Neural cell (in vitro differentiated cells): Measurements from ENCODE around the gene BIN2. TPM values are rescaled to one million over a fixed set of nuclear protein-coding genes. Genes with fewer than 3 reads are reported as not detected.

Experiments
- H2AFZ ChIP-seq: fragments of 200-600, 300-800 bp; sonication (generic), shearing (Covaris generic); 2 replicates; pipeline ENCODE4 v1.6.0; 2014; ENCODE audit warnings: low read depth, mild to moderate bottlenecking, antibody characterized with exemption, low read length, moderate library complexity
- H3F3A ChIP-seq: fragments of 200-600 bp; shearing (Covaris generic); 2 replicates; pipeline ENCODE4 v1.6.1; 2016; ENCODE audit warnings: mild to moderate bottlenecking, moderate library complexity, mixed read lengths, antibody characterized with exemption, low read length; ENCODE audit not compliant: insufficient read depth, poor library complexity, severe bottlenecking
- H3K27ac ChIP-seq: fragments of 200-600, 300-800 bp; sonication (generic), shearing (Covaris generic); 2 replicates; pipeline ENCODE4 v1.5.1; 2014; ENCODE audit warnings: mild to moderate bottlenecking, low read length, moderate library complexity
- H3K27me3 ChIP-seq: fragments of 300-800, 200-600 bp; sonication (generic), shearing (Covaris generic); 2 replicates; pipeline ENCODE4 v1.6.0; 2014; ENCODE audit warnings: mild to moderate bottlenecking, low read depth, low read length, moderate library complexity; ENCODE audit not compliant: insufficient read depth
- H3K36me3 ChIP-seq: fragments of 300-800, 200-600 bp; sonication (generic), shearing (Covaris generic); 2 replicates; pipeline ENCODE4 v1.5.1; 2014; ENCODE audit warnings: mild to moderate bottlenecking, antibody characterized with exemption, low read length, moderate library complexity; ENCODE audit not compliant: insufficient read depth
- H3K4me2 ChIP-seq: fragments of 300-800, 200-600 bp; sonication (generic), shearing (Covaris generic); 2 replicates; pipeline ENCODE4 v1.6.0; 2014; ENCODE audit warnings: mild to moderate bottlenecking, low read length
- H3K4me3 ChIP-seq: fragments of 300-800, 200-600 bp; sonication (generic), shearing (Covaris generic); 2 replicates; pipeline ENCODE4 v1.5.1; 2014; ENCODE audit warnings: mild to moderate bottlenecking, low read length, moderate library complexity
- H3K79me2 ChIP-seq: fragments of 200-600 bp; shearing (Covaris generic); replicated peaks from 2 replicates; pipeline ENCODE4 v1.6.0; 2014; ENCODE audit warnings: mild to moderate bottlenecking, low read length, moderate library complexity; ENCODE audit not compliant: insufficient read depth
- H3K9ac ChIP-seq: fragments of 300-800, 200-600 bp; sonication (generic), shearing (Covaris generic); 2 replicates; pipeline ENCODE4 v1.6.1; 2016; ENCODE audit warnings: mild to moderate bottlenecking, low read length, mixed read lengths
- H3K9me2 ChIP-seq: fragments of 200-600 bp; shearing (Covaris generic); 2 replicates; pipeline ENCODE4 v1.6.1; 2016; ENCODE audit warnings: mild to moderate bottlenecking, low read length, mixed read lengths; ENCODE audit not compliant: insufficient read depth
- H3K9me3 ChIP-seq: fragments of 200-600, 300-800 bp; sonication (generic), shearing (Covaris generic); 2 replicates; pipeline ENCODE4 v1.6.1; 2016; ENCODE audit warnings: mild to moderate bottlenecking, mixed run types, low read length, moderate library complexity, mixed read lengths
- H4K20me1 ChIP-seq: fragments of 200-600 bp; shearing (Covaris generic); 2 replicates; pipeline ENCODE4 v1.6.1; 2016; ENCODE audit warnings: mild to moderate bottlenecking, mixed run types; ENCODE audit not compliant: insufficient read depth
- EP300 ChIP-seq: fragments of 450-650 bp; conservative IDR thresholded peaks from 2 replicates; pipeline ENCODE4 v1.6.1; 2014; ENCODE audit warnings: antibody characterized with exemption, mild to moderate bottlenecking, moderate library complexity; ENCODE audit not compliant: poor library complexity, severe bottlenecking
- EZH2 ChIP-seq: fragments of 200-600, 300-800 bp; shearing (Covaris generic), sonication (generic); IDR thresholded peaks from 2 replicates; pipeline ENCODE4 v1.6.1; 2014; ENCODE audit warnings: antibody characterized with exemption, low read length, borderline replicate concordance, mild to moderate bottlenecking; ENCODE audit not compliant: insufficient read depth, poor library complexity, severe bottlenecking
- MXI1 ChIP-seq: fragments of 450-650 bp; conservative IDR thresholded peaks from 2 replicates; pipeline ENCODE4 v1.6.1; 2014; ENCODE audit warnings: antibody characterized with exemption, mild to moderate bottlenecking; ENCODE audit not compliant: poor library complexity, severe bottlenecking
- POLR2AphosphoS5 ChIP-seq: IDR thresholded peaks from 2 replicates; pipeline ENCODE4 v1.6.1; 2012
- RAD21 ChIP-seq: fragments of 450-650 bp; conservative IDR thresholded peaks from 2 replicates; pipeline ENCODE4 v1.6.1; 2014; ENCODE audit warnings: antibody characterized with exemption, mild to moderate bottlenecking, moderate library complexity
- SMC3 ChIP-seq: fragments of 450-650 bp; conservative IDR thresholded peaks from 2 replicates; pipeline ENCODE4 v1.6.1; 2014; ENCODE audit warnings: antibody characterized with exemption, mild to moderate bottlenecking, moderate library complexity; ENCODE audit not compliant: poor library complexity
- TAF1 ChIP-seq: IDR thresholded peaks from 2 replicates; pipeline ENCODE4 v1.6.1; 2012; ENCODE audit warnings: low read depth
- polyA plus RNA-seq: library from polyadenylated mRNA; depleted of rRNA; stranded (reverse); fragments of >200 nt; gene quantifications from 2 replicates; pipeline ENCODE4 v1.2.3, GENCODE V29; 2014
- TF ChIP-seq, protein P1 (sequence below): IDR thresholded peaks from 2 replicates; pipeline ENCODE4 v1.6.1; 2012; ENCODE audit warnings: borderline replicate concordance
- TF ChIP-seq, protein P2 (sequence below): fragments of 450-650 bp; IDR thresholded peaks from 2 replicates; pipeline ENCODE4 v1.5.1; 2014; ENCODE audit warnings: antibody characterized with exemption, mild to moderate bottlenecking, moderate library complexity; ENCODE audit not compliant: poor library complexity, severe bottlenecking

The BIN2 gene
- polyA plus RNA-seq, 1 donor from 2014 or later = not detected

DNA sequence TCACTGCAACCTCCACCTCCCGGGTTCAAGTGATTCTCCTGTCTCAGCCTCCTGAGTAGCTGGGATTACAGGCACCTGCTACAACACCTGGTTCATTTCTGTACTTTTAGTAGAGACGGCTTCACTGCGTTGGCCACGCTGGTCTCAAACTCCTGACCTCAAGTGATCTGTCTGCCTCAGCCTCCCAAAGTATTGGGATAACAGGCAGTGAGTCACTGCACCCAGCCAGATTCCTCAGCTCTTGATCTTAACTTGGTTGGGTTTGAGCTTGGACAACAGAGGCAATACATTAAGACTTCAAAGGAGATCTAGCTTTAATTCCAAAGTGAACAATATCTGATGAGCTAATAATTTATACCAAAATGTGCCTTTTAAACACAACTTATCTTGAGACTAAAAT lies 79.7 kb downstream of the BIN2 start:
- Histone ChIP-seq H3K79me2 (peaks cover 11% of the 10 kb centered on the region), H2AFZ (no peak overlapping the region), H3K27me3 (no peaks in the 10 kb centered on the region), H3K9me3 (no peaks in the 10 kb centered on the region), H3K27ac (no peak overlapping the region), H3K9me2 (no peaks in the 10 kb centered on the region), H3K9ac (no peak overlapping the region), H3F3A (no peaks in the 10 kb centered on the region), H3K4me2 (no peak overlapping the region), H3K36me3 (peaks cover 6% of the 10 kb centered on the region), H4K20me1 (no peaks in the 10 kb centered on the region), H3K4me3 (no peak overlapping the region)
- TF ChIP-seq, protein P1, sequence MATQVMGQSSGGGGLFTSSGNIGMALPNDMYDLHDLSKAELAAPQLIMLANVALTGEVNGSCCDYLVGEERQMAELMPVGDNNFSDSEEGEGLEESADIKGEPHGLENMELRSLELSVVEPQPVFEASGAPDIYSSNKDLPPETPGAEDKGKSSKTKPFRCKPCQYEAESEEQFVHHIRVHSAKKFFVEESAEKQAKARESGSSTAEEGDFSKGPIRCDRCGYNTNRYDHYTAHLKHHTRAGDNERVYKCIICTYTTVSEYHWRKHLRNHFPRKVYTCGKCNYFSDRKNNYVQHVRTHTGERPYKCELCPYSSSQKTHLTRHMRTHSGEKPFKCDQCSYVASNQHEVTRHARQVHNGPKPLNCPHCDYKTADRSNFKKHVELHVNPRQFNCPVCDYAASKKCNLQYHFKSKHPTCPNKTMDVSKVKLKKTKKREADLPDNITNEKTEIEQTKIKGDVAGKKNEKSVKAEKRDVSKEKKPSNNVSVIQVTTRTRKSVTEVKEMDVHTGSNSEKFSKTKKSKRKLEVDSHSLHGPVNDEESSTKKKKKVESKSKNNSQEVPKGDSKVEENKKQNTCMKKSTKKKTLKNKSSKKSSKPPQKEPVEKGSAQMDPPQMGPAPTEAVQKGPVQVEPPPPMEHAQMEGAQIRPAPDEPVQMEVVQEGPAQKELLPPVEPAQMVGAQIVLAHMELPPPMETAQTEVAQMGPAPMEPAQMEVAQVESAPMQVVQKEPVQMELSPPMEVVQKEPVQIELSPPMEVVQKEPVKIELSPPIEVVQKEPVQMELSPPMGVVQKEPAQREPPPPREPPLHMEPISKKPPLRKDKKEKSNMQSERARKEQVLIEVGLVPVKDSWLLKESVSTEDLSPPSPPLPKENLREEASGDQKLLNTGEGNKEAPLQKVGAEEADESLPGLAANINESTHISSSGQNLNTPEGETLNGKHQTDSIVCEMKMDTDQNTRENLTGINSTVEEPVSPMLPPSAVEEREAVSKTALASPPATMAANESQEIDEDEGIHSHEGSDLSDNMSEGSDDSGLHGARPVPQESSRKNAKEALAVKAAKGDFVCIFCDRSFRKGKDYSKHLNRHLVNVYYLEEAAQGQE = no peak
- TF ChIP-seq SMC3 (no peak), EP300 (no peak), RAD21 (no peak), POLR2AphosphoS5 (no peak), EZH2 (no peak), TAF1 (no peak), MXI1 (no peak)
- TF ChIP-seq, protein P2, sequence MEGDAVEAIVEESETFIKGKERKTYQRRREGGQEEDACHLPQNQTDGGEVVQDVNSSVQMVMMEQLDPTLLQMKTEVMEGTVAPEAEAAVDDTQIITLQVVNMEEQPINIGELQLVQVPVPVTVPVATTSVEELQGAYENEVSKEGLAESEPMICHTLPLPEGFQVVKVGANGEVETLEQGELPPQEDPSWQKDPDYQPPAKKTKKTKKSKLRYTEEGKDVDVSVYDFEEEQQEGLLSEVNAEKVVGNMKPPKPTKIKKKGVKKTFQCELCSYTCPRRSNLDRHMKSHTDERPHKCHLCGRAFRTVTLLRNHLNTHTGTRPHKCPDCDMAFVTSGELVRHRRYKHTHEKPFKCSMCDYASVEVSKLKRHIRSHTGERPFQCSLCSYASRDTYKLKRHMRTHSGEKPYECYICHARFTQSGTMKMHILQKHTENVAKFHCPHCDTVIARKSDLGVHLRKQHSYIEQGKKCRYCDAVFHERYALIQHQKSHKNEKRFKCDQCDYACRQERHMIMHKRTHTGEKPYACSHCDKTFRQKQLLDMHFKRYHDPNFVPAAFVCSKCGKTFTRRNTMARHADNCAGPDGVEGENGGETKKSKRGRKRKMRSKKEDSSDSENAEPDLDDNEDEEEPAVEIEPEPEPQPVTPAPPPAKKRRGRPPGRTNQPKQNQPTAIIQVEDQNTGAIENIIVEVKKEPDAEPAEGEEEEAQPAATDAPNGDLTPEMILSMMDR = no peak

DNA sequence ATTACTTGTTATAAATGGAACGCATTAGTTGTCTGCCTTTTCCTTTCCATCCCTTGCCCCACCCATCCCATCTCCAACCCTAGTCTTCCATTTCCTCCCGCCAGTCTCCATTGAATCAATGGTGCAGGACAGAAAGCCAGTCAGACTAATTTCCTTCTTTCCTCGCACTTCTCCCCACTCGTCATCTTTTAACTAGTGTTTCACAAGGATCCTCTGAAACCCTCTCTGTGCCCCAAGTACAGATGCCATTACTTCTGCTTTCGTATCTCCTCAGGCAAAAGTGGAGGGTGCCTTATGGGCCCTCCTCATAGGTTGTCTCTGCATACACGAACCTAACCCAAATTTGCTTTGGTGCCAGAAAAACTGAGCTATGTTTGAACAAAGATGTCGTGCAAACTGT lies 81.1 kb downstream of the BIN2 start:
- H3K9ac ChIP-seq = no peak overlapping the region
- no peak overlapping the region for H3K4me3 ChIP-seq
- H3K79me2 ChIP-seq = peaks cover 11% of the 10 kb centered on the region
- H3K36me3 ChIP-seq = peaks cover 6% of the 10 kb centered on the region
- TF ChIP-seq, protein P2 = no peak
- TF ChIP-seq TAF1 (no peak), RAD21 (no peak), EP300 (no peak), MXI1 (no peak), POLR2AphosphoS5 (no peak), SMC3 (no peak), EZH2 (no peak)
- TF ChIP-seq, protein P1 = no peak
- H3K9me2 ChIP-seq = no peaks in the 10 kb centered on the region
- no peak overlapping the region for H3K27ac ChIP-seq
- no peak overlapping the region for H2AFZ ChIP-seq
- H3K9me3 ChIP-seq = no peaks in the 10 kb centered on the region
- H3K27me3 ChIP-seq = no peaks in the 10 kb centered on the region
- H3F3A ChIP-seq = no peaks in the 10 kb centered on the region
- H3K4me2 ChIP-seq = no peak overlapping the region
- no peaks in the 10 kb centered on the region for H4K20me1 ChIP-seq
